Mesenchymal stem cell (in vitro differentiated cells and primary cell): Measurements from ENCODE around the gene P3H4.
A peak's percentile ranks its signal among the peaks of the same experiment; 100 is the strongest.
"Not testable (repeated sequence)": the region's sequence is repeated elsewhere in the genome, so short reads cannot be mapped to it uniquely, and the experiment has no call there.

Experiments used
- DNase-seq: peaks from one replicate; pipeline ENCODE4 v3.0.0-alpha.2; 2013
- H2AFZ ChIP-seq: one replicate; pipeline ENCODE4 v1.6.1; 2013; ENCODE audit warnings: low read depth, mild to moderate bottlenecking, control low read depth, inconsistent platforms, low read length, moderate library complexity
- H2AK5ac ChIP-seq: 2 replicates; pipeline ENCODE4 v1.6.1; 2013; ENCODE audit warnings: low read length, moderate library complexity, mild to moderate bottlenecking, inconsistent platforms; ENCODE audit not compliant: severe bottlenecking
- H2BK120ac ChIP-seq: one replicate; pipeline ENCODE4 v1.6.1; 2013; ENCODE audit warnings: low read depth, mild to moderate bottlenecking, inconsistent platforms, low read length, moderate library complexity
- H2BK12ac ChIP-seq, 2 experiments: one replicate each; pipeline ENCODE4 v1.6.1; 2013; ENCODE audit warnings: inconsistent platforms in 2 of 2, low read length in 2 of 2, mild to moderate bottlenecking in 2 of 2, moderate library complexity in 2 of 2, control low read depth in 1 of 2
- H2BK15ac ChIP-seq: one replicate; pipeline ENCODE4 v1.6.1; 2013; ENCODE audit warnings: mild to moderate bottlenecking, low read depth, inconsistent platforms; ENCODE audit not compliant: poor library complexity, severe bottlenecking
- H2BK5ac ChIP-seq: 2 replicates; pipeline ENCODE4 v1.6.1; 2013; ENCODE audit warnings: low read depth, mild to moderate bottlenecking, low read length, control low read depth, inconsistent platforms; ENCODE audit not compliant: poor library complexity, severe bottlenecking
- H3K14ac ChIP-seq, 2 experiments: one replicate each; pipeline ENCODE4 v1.6.1; 2013; ENCODE audit warnings: inconsistent platforms in 2 of 2, low read length in 2 of 2, control low read depth in 1 of 2, mild to moderate bottlenecking in 1 of 2, moderate library complexity in 1 of 2
- H3K18ac ChIP-seq, 2 experiments: one replicate each; pipeline ENCODE4 v1.6.1; 2013; ENCODE audit warnings: inconsistent platforms in 2 of 2, low read length in 2 of 2, control low read depth in 1 of 2, low read depth in 1 of 2, mild to moderate bottlenecking in 1 of 2
- H3K23ac ChIP-seq, 2 experiments: one replicate each; pipeline ENCODE4 v1.6.1; 2013; ENCODE audit warnings: inconsistent platforms in 2 of 2, low read length in 2 of 2, mild to moderate bottlenecking in 2 of 2, moderate library complexity in 2 of 2, control low read depth in 1 of 2
- H3K27ac ChIP-seq: 2 replicates; pipeline ENCODE4 v1.5.1; 2013; ENCODE audit warnings: mild to moderate bottlenecking, moderate library complexity, low read length, control low read depth, inconsistent platforms; ENCODE audit not compliant: poor library complexity, severe bottlenecking
- H3K27me3 ChIP-seq, 2 experiments: 2 replicates each; pipeline versions ENCODE4 v1.6.1 to v1.7.0; 2013; ENCODE audit warnings: low read length in 2 of 2, mild to moderate bottlenecking in 2 of 2, moderate library complexity in 2 of 2, control low read depth in 1 of 2, inconsistent platforms in 1 of 2; ENCODE audit not compliant: control insufficient read depth in 1 of 2, insufficient read depth in 1 of 2
- H3K36me3 ChIP-seq, 2 experiments: 2 replicates each; pipeline versions ENCODE4 v1.6.1 to v1.7.0; 2013; ENCODE audit warnings: low read length in 2 of 2, control low read depth in 1 of 2, inconsistent platforms in 1 of 2, low read depth in 1 of 2, mild to moderate bottlenecking in 1 of 2; ENCODE audit not compliant: insufficient read depth in 2 of 2, control insufficient read depth in 1 of 2
- H3K4ac ChIP-seq, 2 experiments: one replicate each; pipeline ENCODE4 v1.6.1; 2013; ENCODE audit warnings: inconsistent platforms in 2 of 2, low read length in 2 of 2, mild to moderate bottlenecking in 2 of 2, moderate library complexity in 2 of 2, control low read depth in 1 of 2, low read depth in 1 of 2
- H3K4me1 ChIP-seq: 2 replicates; pipeline ENCODE4 v1.6.1; 2013; ENCODE audit warnings: low read depth, low read length, control low read depth; ENCODE audit not compliant: control insufficient read depth, insufficient read depth
- H3K4me2 ChIP-seq: 2 replicates; pipeline ENCODE4 v1.6.1; 2013; ENCODE audit warnings: low read length, mild to moderate bottlenecking, inconsistent platforms; ENCODE audit not compliant: poor library complexity, severe bottlenecking
- H3K4me3 ChIP-seq, 2 experiments: 2 replicates each; pipeline versions ENCODE4 v1.5.1 to v1.7.0; 2013; ENCODE audit warnings: low read length in 2 of 2, mild to moderate bottlenecking in 2 of 2, control low read depth in 1 of 2, low read depth in 1 of 2; ENCODE audit not compliant: insufficient read depth in 1 of 2
- H3K79me1 ChIP-seq: replicated peaks from 2 replicates; pipeline ENCODE4 v1.6.1; 2013; ENCODE audit warnings: mild to moderate bottlenecking, control low read depth, low read length, inconsistent platforms; ENCODE audit not compliant: poor library complexity, severe bottlenecking
- H3K9ac ChIP-seq: 2 replicates; pipeline ENCODE4 v1.7.0; 2013; ENCODE audit warnings: mild to moderate bottlenecking, low read length, moderate library complexity
- H3K9me3 ChIP-seq: 2 replicates; pipeline ENCODE4 v1.7.0; 2013; ENCODE audit warnings: mild to moderate bottlenecking, low read length; ENCODE audit not compliant: control insufficient read depth
- H4K8ac ChIP-seq: one replicate; pipeline ENCODE4 v1.6.1; 2013; ENCODE audit warnings: inconsistent platforms, mild to moderate bottlenecking, low read length, moderate library complexity
- H4K91ac ChIP-seq: one replicate; pipeline ENCODE4 v1.6.1; 2013; ENCODE audit warnings: mild to moderate bottlenecking, low read length, inconsistent platforms
- WGBS: methylation state at CpG from one replicate; pipeline ENCODE4 v1.1.7; 2013; ENCODE audit warnings: mixed read lengths; 5-methylcytosine and 5-hydroxymethylcytosine counted together

Gene P3H4

DNA sequence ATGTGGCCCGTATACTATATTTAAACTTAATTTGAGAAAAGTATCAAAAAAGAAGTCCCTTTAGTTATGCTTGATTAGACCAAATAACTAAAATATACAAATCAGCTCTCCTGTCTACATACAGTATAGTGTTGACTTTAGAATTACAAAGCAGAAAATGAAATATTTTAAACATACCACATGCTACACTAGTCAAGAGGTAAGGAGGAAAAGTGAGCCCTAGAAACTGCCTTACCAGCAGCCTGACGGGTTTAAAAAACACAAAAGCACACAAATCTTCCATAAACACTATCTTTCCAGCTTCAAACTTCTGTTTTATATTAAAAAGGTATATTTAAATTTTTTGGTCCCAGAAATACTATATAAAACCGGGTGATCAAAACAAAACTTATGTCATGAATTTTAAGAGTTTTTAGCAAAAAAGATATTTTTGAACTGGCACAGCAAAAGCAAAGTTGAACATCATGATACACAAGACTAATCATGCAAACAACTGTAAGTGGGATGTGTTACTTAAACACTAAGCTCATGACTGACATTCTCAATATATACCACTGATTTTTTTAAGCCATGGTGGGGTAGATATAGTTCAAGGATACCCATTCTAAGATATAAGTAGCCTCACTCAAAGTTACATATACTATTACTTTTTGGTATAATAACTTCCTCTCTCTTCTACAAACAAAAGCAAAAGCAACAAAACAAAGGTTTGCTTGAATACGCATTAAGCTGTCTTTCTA, 37.7 kb upstream of the P3H4 start:
- Histone ChIP-seq H4K8ac (no peak overlapping the region), H3K36me3 (peaks cover 16 to 20% of the 10 kb centered on the region in 2 experiments), H2BK15ac (no peak overlapping the region), H3K27me3 (no peaks in the 10 kb centered on the region), H4K91ac (no peak overlapping the region), H3K18ac (no peak overlapping the region), H2BK120ac (no peak overlapping the region), H3K4me1 (no peaks in the 10 kb centered on the region), H3K9me3 (no peaks in the 10 kb centered on the region), H2BK12ac (no peak overlapping the region), H3K4me3 (no peak overlapping the region), H3K4me2 (no peak overlapping the region), H2BK5ac (no peak overlapping the region), H3K27ac (no peak overlapping the region), H3K23ac (no peak overlapping the region), H2AFZ (no peak overlapping the region), H3K79me1 (peaks cover 30% of the 10 kb centered on the region), H3K4ac (no peak overlapping the region), H3K14ac (no peak overlapping the region), H3K9ac (peak overlapping the region; percentile 35), H2AK5ac (no peak overlapping the region)
- WGBS = 94% methylated on average over 1 of the region's 4 CpGs
- no peak for DNase-seq

DNA sequence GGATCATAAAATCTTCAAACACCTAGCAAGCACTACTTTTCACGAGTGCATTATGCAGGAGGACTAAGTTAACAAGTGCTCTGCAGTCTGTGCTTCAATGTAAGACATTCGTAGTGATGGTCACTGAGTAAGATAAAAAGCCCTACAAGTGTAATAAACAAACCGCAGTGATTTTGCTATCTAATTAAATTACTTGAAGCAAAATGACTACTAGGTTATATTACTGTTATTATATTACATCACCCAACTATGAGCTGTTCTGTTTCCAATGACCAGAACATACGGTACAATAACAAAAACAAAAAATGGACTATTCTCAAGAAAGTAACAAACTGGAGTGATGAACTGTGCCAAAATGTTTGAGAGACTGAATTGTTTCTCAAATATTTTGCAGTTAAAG, 37.0 kb upstream of the P3H4 start:
- Histone ChIP-seq H3K4ac (no peak overlapping the region), H4K8ac (no peak overlapping the region), H2BK5ac (no peak overlapping the region), H2AFZ (no peak overlapping the region), H4K91ac (no peak overlapping the region), H2AK5ac (no peak overlapping the region), H2BK120ac (no peak overlapping the region), H3K9me3 (no peaks in the 10 kb centered on the region), H3K23ac (no peak overlapping the region), H3K14ac (no peak overlapping the region), H3K4me2 (no peak overlapping the region), H3K4me1 (no peaks in the 10 kb centered on the region), H3K4me3 (no peak overlapping the region), H2BK15ac (no peak overlapping the region), H3K27me3 (no peaks in the 10 kb centered on the region), H3K9ac (peak overlapping the region; percentile 35), H3K18ac (no peak overlapping the region), H3K27ac (no peak overlapping the region), H2BK12ac (no peak overlapping the region), H3K36me3 (peaks cover 13% of the 10 kb centered on the region in 2 experiments), H3K79me1 (peaks cover 26% of the 10 kb centered on the region)
- WGBS = 100% methylated on average over 1 of the region's 4 CpGs
- no peak for DNase-seq

DNA sequence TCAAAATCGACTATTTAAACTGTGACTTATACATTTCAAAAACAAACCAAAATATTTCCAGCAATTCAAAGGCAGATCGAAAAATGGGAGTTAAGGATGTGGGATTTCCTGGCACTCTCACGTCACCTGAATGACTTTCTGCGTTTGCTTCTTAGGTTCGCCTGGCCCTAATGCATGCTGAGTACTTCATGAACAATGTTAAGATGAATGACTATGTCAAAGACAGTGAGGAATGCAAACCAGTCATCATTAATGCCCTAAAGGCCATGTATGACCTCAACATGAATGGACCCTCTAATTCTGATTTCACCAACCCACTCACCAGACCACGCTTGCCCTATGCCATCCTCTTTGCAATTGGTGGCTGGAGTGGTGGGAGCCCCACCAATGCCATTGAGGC, 33.2 kb upstream of the P3H4 start:
- no peak overlapping the region for H3K14ac ChIP-seq
- no peak overlapping the region for H4K91ac ChIP-seq
- H3K36me3 ChIP-seq = peaks cover 0 to 4% of the 10 kb centered on the region in 2 experiments
- H3K23ac ChIP-seq = no peak overlapping the region
- H3K9ac ChIP-seq = no peak overlapping the region
- no peak overlapping the region for H2BK5ac ChIP-seq
- no peak overlapping the region for H3K4ac ChIP-seq
- H4K8ac ChIP-seq = no peak overlapping the region
- no peak overlapping the region for H2BK15ac ChIP-seq
- H2BK120ac ChIP-seq = no peak overlapping the region
- H3K4me3 ChIP-seq = no peak overlapping the region
- H3K4me1 ChIP-seq = no peaks in the 10 kb centered on the region
- H3K27ac ChIP-seq = no peak overlapping the region
- WGBS = 95% methylated on average over 5 of the region's 6 CpGs
- H3K4me2 ChIP-seq = no peak overlapping the region
- no peaks in the 10 kb centered on the region for H3K27me3 ChIP-seq
- H2AK5ac ChIP-seq = no peak overlapping the region
- H2BK12ac ChIP-seq = no peak overlapping the region
- DNase-seq = no peak
- no peaks in the 10 kb centered on the region for H3K9me3 ChIP-seq
- no peak overlapping the region for H2AFZ ChIP-seq
- H3K18ac ChIP-seq = no peak overlapping the region
- peaks cover 11% of the 10 kb centered on the region for H3K79me1 ChIP-seq

DNA sequence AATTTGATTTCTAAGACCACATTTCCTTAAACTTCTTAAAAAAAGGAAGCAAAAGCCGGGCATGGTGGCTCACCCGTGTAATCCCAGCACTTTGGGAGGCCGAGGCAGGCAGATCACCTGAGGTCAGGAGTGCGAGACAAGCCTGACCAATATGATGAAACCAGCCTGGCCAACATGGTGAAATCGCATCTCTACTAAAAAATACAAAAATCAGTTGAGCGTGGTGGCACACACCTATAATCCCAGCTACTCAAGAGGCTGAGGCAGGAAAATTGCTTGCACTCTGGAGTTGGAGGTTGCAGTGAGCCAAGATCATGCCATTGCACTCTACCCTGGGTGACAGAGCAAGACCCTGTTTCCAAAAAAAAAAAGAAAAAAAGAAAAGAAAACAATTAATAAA, 29.0 kb upstream of the P3H4 start:
- H4K91ac ChIP-seq, H3K4me1 ChIP-seq, H2BK120ac ChIP-seq, H3K18ac ChIP-seq, H3K4ac ChIP-seq, DNase-seq, H2AK5ac ChIP-seq, H3K27me3 ChIP-seq, H3K27ac ChIP-seq, H2BK12ac ChIP-seq, H3K4me3 ChIP-seq, H2AFZ ChIP-seq, H3K14ac ChIP-seq, H2BK5ac ChIP-seq, H2BK15ac ChIP-seq, H3K36me3 ChIP-seq, H3K9me3 ChIP-seq, H4K8ac ChIP-seq, H3K4me2 ChIP-seq, H3K23ac ChIP-seq, H3K9ac ChIP-seq, H3K79me1 ChIP-seq: not testable (repeated sequence)
- WGBS = 90% methylated on average over 6 of the region's 6 CpGs
